GM19023 (cell line): ENCODE measurements around the gene RTCA.
"Not testable (repeated sequence)": the region's sequence is repeated elsewhere in the genome, so short reads cannot be mapped to it uniquely, and the experiment has no call there.

Source experiments
- ATAC-seq: cut with Tn5 transposase; IDR thresholded peaks from one replicate; pipeline ENCODE4 v1.9.1; 2021; ENCODE audit warnings: mild to moderate bottlenecking, moderate library complexity; ENCODE audit not compliant: unreplicated experiment

RTCA gene

DNA sequence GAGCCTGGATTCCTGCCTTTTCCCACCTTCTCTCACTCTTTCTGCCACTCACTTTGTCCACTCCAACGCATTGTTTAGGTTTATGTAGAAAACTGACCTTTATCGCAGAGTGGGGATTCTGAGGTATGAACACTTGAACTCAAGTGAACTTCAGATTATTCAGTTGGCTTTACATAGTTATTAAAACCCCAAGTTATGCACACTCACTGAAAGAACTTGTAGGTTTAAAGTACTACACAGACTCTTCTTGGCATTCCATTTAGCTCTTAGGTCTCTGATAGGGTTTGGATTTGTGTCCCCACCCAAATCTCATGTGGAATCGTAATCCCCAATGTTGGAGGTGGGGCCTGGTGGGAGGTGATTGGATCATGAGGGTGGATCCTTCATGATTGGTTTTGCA is 39.9 kb downstream of the RTCA start:
- no peak for ATAC-seq

DNA sequence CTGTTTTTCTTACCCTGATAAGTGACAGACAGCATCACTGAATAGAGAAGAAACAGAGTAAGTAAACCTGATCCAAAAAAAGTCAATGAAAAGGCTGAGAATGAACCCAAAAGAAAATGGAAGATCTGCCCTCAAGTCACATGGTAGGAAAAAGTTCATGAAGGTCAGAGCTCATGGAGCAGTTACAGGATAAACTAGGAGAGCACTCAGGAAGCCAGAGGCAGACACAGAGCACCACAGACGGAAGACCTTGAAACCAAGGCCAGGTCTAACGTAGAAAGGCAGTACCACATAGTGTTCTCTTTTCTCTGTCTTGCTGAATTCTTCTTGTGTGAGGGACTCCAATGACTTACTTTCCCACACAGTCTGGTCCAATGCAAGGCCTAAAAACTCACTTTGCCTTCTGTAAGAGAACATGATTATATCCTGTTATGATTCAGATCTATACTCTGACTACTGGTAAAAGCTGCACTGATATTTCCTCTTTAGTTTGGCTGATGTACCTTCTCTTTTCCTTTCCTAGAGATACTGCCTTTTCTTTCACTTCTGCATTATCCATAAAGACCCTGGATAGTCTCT is 40.8 kb downstream of the RTCA start:
- no peak for ATAC-seq

DNA sequence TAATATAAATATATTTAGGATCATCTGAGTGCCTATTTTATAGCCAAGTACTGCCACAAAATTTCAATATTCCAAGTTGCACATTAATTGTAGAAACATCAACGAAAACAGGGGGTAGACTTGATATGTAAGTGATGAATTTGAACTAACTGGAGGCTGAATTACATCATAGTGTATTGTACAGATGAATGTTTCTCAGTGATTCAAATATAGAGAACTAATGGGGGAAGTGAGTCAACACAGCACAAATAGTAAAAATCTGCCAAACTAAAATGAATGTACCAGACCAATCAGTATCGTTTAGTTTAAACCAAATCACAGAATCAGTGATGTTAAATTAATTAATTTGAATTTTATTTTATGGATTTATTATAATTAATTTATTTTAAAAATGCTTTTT is 42.8 kb downstream of the RTCA start:
- ATAC-seq, result no peak

DNA sequence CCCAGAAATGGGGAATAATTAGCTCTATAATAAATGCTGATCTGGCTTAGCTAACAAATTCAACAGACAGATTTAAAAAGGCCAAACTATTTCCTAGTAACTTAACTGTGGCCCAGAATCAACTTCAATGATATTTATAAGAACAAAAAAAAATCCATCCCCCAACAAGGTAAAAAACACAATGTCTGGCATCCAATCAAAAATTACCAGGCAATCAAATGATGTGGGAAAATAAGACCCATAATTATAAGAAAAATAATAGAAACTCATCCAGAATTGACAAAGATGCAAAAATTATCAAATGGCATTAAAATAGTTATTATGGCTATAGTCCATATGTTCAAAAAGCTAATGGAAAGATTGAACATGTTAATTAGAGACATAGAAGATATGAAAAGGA is 43.8 kb downstream of the RTCA start:
- ATAC-seq, result no peak

DNA sequence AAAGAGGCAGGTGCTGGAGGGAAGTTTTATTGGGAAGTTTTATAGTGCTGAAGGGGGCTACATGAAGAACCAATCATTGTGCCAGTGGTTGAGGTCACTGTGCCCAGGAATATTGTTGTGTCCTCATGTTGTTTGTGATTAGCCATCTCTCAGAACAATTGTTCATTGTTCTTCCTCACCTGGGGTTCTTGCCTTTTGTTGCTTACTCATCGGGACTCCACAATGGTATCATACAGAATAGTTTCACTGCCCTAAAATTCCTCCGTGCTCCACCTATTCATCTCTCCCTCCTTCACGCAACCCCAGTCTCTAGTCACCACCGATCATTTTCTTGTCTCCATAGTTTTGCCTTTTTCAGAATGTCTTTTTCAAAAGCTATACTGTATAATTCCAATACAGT is 47.4 kb downstream of the RTCA start:
- ATAC-seq, result no peak

DNA sequence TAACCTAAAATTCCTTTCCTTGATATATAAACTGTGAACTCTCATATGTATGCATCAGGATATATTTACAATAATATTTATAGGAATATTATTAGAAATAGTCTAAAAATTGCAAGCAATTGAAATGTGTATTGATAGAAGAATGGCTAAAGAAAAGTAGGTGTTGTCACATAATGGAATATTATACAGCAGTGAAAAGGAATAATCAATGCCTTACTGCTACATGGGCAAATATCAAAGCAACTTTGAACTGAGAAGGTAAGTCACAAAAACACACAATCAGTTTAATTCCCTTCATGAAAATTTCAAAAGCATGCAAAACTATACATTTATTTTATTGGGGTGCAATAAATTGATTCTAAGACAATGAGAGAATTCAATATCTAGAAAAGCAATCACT is 50.6 kb downstream of the RTCA start:
- ATAC-seq, result no peak

DNA sequence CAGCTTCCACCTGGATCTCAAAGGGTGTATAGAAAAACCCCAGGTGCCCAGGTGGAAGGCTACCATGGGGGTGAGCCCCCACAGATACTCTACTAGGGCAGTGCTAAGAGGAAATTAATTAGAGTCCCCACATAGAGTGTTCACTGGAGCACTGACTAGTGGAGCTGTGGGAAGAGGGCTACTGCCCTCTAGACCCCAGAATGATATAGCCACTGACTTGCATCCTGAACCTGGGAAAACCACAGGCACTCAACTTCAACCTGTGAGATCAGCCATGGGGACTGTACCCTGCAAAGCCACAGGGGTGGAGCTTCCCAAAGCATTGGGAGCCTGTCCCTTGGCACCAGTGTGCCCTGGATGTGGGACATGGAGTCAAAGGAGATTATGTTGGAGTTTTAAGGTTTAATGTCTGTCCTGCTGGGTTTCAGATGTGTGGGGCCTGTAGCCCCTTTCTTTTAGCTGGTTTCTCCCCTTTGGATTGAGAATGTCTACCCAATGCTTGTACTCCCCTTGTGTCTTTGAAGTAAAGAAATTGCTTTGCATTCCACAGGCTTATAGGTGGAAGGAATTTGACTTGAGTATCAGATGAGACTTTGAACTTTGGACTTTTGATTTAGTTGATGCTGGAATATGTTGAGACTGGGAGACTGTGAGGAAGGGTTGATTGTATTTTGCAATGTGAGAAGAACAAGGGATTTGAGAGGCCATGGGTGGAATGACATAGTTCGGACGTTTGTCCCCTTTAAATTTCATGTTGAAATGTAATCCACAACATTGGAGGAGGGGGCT is 54.5 kb downstream of the RTCA start:
- no peak for ATAC-seq

DNA sequence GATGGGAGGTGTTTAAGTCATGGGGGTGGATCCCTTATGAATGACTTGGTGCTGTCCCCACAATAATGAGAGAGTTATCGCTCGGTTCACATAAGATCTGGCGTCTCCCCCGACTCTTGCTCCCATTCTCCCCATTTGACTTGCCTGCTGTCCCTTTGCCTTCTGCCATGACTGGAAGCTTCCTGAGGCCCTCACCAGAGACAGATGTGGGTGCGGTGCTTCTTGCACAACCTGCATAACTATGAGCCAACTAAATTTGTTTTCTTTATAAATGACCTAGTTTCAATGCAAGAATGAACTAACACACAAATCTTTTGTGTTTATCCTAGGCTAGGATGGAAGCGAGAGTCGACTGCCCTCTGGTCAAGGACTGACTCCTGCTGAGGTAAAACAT is 55.1 kb downstream of the RTCA start:
- ATAC-seq, result no peak

DNA sequence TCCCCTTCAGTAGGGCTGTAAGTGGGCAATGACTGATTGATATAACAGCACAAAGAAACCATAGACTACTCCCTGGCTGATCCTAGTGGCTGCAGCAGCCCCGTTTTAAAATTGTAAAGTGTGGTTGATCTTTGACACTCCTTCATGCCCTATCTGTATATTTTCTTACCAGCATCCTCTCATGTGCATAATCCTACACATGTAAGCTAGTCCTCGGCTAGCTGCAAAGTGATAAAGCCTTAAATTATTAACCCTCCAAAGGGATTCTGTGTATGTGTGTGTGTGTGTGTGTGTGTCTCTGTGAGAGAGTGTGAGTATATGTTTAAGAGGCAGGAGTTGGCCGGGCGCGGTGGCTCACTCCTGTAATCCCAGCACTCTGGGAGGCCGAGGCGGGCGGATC is 55.5 kb downstream of the RTCA start:
- ATAC-seq, result no peak

DNA sequence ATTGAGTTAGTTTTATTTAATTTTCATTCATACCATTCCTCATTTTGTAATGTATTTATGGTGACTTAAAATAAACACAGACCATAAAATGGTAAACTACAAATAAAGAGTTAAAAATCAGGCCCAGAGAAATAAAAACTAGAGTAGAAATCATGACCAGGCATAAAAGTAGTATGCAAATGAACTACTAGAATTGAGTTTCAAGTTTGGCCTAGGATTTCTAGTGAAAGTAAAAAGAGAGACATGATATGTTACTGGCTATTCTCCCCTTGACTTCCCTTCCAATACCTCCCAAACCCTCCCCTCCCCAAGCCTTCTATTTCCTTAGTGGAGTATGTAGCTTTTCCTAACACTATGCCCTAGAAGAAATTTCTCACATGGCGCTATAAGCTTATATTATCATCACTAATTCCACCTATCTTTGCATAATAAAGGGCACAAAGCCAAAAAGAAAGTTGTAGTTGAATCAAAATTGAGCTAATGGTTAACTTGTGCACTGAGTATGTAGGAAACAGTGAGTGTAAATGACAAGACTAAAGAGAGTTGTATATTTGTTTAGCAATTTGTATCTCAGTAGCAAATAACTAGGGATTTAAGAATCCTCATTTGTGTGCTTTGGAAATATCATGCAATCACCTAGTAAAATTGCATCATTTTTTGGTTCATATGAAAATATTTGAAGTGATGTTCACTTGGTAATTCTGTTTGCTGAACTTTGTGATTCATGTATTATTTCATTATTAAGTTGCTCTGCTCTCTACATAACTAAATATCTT is 56.6 kb downstream of the RTCA start:
- no peak for ATAC-seq

DNA sequence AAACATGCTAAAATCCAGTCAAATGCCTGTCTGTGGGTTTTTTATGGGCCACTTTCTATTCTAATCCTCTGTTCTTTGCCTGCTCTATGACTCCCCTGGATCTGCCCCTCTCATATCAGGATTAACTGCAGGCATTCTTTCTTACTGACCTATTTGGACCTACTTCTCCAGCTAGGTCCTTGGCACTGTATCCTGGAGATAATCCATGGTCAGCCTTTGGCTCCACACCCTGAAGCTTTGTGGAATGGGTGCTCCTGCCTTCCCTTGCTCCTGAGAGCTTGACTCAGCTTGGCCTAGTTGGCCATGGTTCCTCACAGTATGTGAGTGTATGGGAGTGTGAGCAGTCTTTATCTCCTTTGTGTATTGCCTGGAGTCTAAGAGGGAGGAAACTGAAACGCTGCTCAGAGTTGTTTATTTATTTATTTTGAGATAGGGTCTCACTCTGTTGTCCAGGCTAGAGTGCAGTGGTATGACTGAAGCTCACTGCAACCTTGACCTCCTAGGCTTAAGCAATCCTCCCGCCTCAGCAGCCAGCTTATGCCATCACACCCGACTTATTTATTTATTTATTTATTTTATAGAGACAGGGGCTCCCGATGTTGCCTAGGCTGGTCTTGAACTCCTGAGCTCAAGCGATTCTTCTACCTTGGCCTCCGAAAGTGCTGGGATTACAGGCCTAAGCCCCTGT is 57.5 kb downstream of the RTCA start:
- no peak for ATAC-seq

DNA sequence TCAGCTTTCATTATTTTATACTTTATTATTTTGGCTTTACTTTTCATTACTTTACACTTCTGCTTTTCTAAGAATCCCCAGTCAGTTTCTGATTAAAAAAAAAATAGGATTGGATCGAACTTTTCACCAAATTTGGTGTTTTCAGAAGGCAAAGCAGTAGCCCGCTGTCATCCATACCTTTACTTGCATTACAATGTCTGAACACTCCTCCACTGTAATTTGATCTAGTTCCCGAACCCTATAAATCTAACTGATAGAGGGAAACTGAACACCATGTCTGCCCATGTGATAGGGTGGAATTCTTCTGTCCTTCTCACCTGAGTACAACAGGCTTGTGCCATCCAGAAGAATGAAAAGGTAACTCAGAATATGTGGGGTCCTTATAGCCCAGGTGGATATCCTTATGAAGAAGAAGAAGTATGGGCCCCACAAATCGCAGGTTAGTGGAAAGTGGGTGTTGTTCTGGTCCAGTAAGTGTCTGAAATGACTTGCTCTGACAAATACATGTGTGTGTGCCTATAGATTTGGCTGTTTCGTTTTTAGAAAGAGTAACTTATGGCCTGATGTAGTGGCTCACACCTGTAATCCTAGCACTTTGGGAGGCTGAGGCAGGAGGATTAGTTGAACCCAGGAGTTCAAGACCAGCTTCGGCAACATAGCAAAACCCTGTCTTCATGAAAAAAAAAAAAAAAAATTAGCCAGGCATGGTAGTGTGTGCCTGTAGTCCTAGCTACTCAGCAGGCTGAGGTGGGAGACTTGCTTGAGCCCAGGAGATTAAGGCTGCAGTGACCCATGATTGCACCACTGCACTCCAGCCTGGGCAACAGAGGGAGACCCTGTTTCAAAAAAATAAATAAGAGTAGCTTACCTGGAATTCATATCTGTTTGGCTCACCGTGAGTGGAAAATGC is 59.7 kb downstream of the RTCA start:
- no peak for ATAC-seq

DNA sequence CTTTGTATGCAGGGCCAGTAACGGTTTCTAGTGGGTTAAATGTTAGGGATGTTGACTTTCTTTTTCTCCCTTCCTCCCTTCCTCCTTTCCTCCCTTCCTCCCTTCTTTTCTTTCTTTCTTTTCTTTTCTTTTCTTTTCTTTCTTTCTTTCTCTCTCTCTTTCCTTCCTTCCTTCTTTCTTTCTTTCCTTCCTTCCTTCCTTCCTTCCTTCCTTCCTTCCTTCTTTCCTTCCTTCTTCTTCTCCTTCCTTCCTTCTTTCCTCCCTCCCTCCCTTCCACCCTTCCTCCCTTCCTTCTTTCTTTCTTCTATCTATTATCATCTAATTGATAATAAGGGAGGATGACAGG is 60.3 kb downstream of the RTCA start:
- not testable (repeated sequence) for ATAC-seq

DNA sequence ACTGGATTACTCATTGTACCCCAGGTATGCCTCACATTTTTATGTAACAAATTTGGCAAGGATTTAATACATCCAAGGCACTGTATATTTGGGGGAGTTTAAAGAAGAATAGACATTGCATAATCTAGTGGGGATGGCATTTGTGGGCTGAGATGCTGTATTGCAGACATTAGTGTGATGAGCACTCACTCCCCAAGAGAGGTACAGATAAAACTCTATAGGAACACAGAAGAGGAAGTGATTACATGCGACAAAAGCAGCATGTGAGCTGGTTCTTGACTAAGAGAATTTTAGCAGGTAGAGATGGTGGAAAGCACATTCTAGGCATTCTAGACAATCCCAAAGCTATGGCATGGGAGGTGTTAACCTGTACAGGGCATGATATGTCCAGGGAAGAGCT is 62.1 kb downstream of the RTCA start:
- ATAC-seq, result no peak

DNA sequence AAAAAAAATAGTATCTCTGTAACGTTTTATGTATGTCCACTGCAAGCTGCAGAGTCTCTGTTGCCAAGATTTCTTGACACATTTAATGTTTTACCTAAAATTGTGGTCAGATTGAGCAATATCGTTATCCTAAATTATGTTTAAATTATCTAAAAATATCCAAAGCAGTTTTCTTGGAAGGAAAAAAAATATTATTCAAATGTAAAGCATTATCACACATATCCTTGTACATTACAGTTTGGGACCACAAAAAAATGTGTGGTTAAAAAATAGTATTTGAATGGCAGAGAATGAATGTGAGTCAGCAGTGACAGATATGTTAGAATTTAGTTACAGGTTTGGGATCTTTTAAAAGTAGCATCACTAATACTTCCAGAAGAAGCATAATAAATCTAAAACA is 65.1 kb downstream of the RTCA start:
- ATAC-seq, result not testable (repeated sequence)

DNA sequence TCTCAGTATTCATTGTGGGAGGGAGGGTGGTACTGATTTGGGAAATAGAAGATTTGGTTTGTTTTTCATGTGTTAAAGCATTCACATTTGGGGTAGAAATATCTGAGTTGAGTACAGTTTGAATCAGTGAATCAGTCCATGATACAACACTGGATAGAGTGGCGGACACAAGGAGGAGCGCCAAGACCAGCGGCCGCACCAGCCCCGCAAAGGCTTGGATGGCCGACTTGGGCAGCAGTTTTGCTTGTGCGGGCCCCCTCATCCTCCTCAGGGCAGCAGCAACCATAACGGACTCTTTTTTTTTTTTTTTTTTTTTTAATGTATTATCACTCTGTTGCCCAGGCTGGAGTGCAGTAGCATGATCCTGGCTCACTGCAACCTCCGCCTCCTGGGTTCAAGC is 66.3 kb downstream of the RTCA start:
- no peak for ATAC-seq

DNA sequence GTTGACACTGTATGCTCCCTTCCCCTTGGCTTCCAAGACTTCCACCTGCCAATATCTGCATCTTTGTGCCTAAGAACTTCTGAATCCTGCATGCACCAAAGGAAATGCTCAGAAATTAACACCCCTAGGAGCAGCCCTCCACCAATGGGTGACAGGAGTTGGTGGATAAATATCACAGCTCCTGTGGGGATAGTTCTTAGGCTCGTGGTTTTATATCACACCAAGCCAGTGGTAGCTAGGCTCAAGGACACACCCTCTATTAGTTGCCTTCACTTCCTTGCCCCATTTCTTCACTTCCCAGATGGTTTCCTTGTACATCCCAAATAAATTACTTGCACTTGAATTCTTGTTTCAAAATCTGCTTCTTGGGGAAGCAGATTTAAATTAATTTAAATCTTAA is 69.4 kb downstream of the RTCA start:
- no peak for ATAC-seq

DNA sequence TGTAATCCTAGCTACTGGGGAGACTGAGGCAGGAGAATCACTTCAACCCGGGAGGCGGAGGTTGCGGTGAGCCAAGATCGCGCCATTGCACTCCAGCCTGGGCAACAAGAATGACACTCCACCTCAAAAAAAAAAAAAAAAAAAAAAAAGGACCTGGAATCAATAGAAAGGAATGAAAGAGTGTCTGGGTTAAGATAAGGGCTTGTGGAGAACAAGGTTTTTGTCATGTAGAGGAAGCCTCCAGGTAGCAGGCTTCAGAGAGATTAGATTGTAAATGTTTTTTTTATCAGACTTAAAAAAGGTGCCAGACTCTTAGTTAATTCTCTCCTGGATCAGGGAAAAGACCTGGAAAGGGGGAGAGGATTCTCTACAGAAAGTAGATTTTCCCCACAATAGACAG is 71.9 kb downstream of the RTCA start:
- not testable (repeated sequence) for ATAC-seq

DNA sequence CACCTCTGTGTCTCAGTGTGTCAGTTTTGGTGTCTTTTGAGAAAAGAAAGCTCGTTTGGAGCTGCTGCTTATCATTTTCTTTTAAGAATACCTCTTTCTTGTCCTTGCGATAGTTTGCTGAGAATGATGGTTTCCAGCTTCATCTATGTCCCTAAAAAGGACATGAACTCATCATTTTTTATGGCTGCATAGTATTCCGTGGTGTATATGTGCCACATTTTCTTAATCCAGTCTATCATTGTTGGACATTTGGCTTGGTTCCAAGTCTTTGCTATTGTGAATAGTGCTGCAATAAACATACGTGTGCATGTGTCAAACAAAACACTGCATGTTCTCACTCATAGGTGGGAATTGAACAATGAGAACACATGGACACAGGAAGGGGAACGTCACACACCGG is 73.7 kb downstream of the RTCA start:
- ATAC-seq, result not testable (repeated sequence)

DNA sequence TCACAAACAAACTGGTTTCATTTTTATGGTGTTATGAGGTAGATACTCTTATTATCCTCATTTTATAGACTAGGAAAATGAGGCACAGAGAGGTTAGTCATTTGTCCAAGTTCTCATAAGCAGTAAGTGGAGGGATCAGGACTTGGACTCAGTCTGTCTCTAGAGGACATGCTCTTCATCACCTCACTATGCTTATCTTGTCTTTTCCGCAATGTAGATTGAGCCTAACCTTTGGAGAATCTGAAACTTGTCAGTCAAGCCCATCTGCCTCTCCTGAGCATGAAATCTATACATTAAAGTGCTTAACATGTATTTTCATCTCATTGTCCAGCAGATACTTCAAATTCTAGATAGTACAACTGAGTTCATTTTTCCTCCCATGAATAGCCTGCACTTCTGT is 74.5 kb downstream of the RTCA start:
- ATAC-seq, result no peak

DNA sequence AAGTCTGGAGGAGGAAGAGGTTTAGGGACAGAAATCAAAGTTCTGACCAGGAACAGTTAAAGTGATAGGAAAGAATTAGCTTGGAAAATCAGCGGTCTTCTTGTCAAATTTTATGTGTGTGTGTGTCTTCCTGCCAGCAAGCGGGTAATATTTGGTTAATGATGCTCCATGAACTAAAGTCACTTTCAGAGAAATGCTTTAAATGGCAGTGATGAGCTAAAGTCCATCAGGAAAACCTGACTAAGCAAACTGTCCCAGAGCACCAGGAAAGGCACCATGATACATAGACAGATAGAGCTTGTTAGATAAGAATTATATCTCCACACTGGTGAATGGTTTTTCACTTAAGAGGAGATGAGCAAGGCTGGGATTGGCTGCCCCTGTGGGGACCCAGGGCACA is 76.3 kb downstream of the RTCA start:
- ATAC-seq, result no peak
